ENCODE measurements around the gene VPS33B. TPM values are rescaled to one million over a fixed set of nuclear protein-coding genes. Genes with fewer than 3 reads are reported as not detected.

The VPS33B gene
- total and polyA plus RNA-seq, 2 of the 8 experiments (the other 6 are each of a cell fraction or from before 2014, with no cell fraction given), result 11.8 to 17.3 TPM

DNA sequence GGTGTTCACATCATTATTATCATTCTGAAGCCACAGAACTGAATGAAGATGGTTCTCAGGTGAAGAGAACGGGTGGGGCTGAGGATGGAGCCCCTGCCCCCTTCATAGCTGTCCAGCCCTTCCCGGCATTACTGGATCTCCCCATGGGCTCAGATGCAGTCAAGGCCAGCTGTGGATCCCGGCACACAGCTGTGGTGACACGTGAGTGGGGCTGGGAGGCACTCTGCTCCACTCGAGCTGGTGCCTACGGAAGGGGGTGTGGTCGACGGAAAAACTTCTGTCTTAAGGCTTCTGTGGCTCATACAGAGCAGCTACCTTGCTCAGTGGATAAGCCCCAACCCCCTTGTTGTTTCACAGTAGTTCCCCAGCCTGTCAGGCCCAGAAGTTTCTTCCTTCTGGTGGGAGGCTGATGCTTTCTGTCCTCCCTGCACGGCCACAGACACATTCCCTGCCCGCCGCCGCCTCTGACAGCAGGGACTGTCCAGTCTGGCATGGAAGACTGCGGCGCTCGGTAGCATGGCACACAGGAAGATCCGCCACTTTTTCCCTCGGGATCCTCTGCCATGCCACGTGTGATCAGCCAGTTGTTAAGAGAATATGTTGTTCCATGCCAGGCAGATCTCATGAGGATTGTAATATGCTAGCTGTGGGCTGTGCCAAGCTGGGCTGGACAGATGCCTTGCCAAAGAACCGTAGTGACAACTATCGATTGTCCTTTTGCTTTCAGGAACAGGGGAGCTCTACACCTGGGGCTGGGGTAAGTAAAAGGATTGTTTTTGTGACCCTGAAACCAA lies 61.9 kb downstream of the VPS33B start:
- peaks cover 12% of the 10 kb centered on the region; the same call in 1 of the 2 replicates for H3K23me2 ChIP-seq (ENCODE audit: low read depth, low read length)
- no peak overlapping the region for H4K5ac ChIP-seq (ENCODE audit: insufficient read length, low read depth, low read length)
- no peak overlapping the region for H3K27ac ChIP-seq (ENCODE audit: low read depth, low read length)
- H3K79me2 ChIP-seq (ENCODE audit: control insufficient read depth in 1 of 2, insufficient read depth in 2 of 2, low read length in 2 of 2), result peaks cover 0 to 6% of the 10 kb centered on the region in 2 experiments; a peak in 1 of 4 replicates
- H2BK5ac ChIP-seq (ENCODE audit: low read depth, low read length), result no peak overlapping the region
- H2BK15ac ChIP-seq (ENCODE audit: low read length), result no peak overlapping the region
- H2BK20ac ChIP-seq (ENCODE audit: low read length), result no peak overlapping the region
- no peak overlapping the region for H4K91ac ChIP-seq (replicated peaks; ENCODE audit: insufficient read length, low read length)
- no peak overlapping the region; the same call in none of the 2 replicates for H4K8ac ChIP-seq (ENCODE audit: extremely low read depth, insufficient read depth, low read length)
- H3K36me3 ChIP-seq (ENCODE audit: control insufficient read depth in 2 of 4, insufficient read depth in 4 of 4, low read length in 3 of 4), result peaks cover 0 to 34% (median 18%) of the 10 kb centered on the region in 4 experiments; a peak in 6 of 8 replicates
- 92% methylated on average over 20 of the region's 20 CpGs; no CpG with 5 or more reads in 1 of the 2 experiments for WGBS, 2 experiments (ENCODE audit: extremely low coverage in 1 of 2, insufficient coverage in 1 of 2, insufficient read length in 1 of 2, insufficient replicate concordance in 2 of 2, low coverage in 1 of 2, low lambda C conversion rate in 2 of 2, missing lambda C conversion rate in 1 of 2)
- no peak overlapping the region for H2BK12ac ChIP-seq (ENCODE audit: low read depth, low read length)
- H3K4me2 ChIP-seq (ENCODE audit: insufficient read depth in 1 of 2, low read depth in 2 of 2, low read length in 2 of 2), result no peak overlapping the region
- no peak overlapping the region for H3K14ac ChIP-seq (ENCODE audit: insufficient read length)
- H3K4me3 ChIP-seq (ENCODE audit: extremely low read depth in 1 of 4, insufficient read depth in 2 of 4, low read depth in 3 of 4, low read length in 4 of 4), result no peak overlapping the region
- ChIA-PET CTCF (ENCODE audit: partially characterized antibody) (interaction anchor here (0.6 to 19.2 kb wide), 9 partner anchors 12 to 311 kb away, joined by 3 to 306 read pairs (median 3); partner anchors contain the start of genes HDDC3 and UNC45A), POLR2A (ENCODE audit: partially characterized antibody) (interaction anchor here (1.0 to 2.3 kb wide), 4 partner anchors 9 to 34 kb away, joined by 3 to 6 read pairs (median 4); partner anchors contain the start of genes PRC1 and UNC45A)
- H3K18ac ChIP-seq (ENCODE audit: extremely low read depth, low read length), result no peak overlapping the region
- H3K23ac ChIP-seq (ENCODE audit: insufficient read length), result no peak overlapping the region
- H2BK120ac ChIP-seq (replicated peaks; ENCODE audit: low read depth, low read length), result no peak overlapping the region
- H3K27me3 ChIP-seq (replicated peaks in 1 of 4; ENCODE audit: control insufficient read depth in 3 of 4, extremely low read depth in 1 of 4, insufficient read depth in 3 of 4, low read length in 3 of 4), result no peaks in the 10 kb centered on the region
- H3K9me3 ChIP-seq (ENCODE audit: insufficient read depth in 2 of 2, low read depth in 1 of 2, low read length in 1 of 2), result no peaks in the 10 kb centered on the region
- TF ChIP-seq POLR2AphosphoS5 (IDR thresholded peaks at IDR 0.05; ENCODE audit: low read depth, low read length) (no peak), SAP30 (IDR thresholded peaks at IDR 0.05; ENCODE audit: insufficient read depth, insufficient replicate concordance, low read length) (no peak)
- FAIRE-seq, result no peak
- peaks cover 1 to 5% of the 10 kb centered on the region in 2 experiments for H4K20me1 ChIP-seq (replicated peaks in 1 of 2; ENCODE audit: control insufficient read depth in 1 of 2, insufficient read depth in 2 of 2, low read length in 2 of 2)
- H2AFZ ChIP-seq (ENCODE audit: low read length), result no peak overlapping the region
- H3K79me1 ChIP-seq (ENCODE audit: low read depth, low read length), result peaks cover 3% of the 10 kb centered on the region; the same call in 1 of the 2 replicates
- H3K56ac ChIP-seq (replicated peaks; ENCODE audit: insufficient read length, low read depth, low read length), result no peak overlapping the region
- H3K4me1 ChIP-seq (replicated peaks in 1 of 4; ENCODE audit: control insufficient read depth in 3 of 4, insufficient read depth in 4 of 4, low read length in 3 of 4), result peaks cover 0 to 15% (median 7%) of the 10 kb centered on the region in 4 experiments; a peak in 6 of 7 replicates
- no peak overlapping the region for H3K9ac ChIP-seq (replicated peaks in 1 of 4; ENCODE audit: extremely low read depth in 1 of 4, low read depth in 3 of 4, low read length in 3 of 4)
- no peak overlapping the region for H3K4ac ChIP-seq (replicated peaks; ENCODE audit: insufficient read length, low read depth, low read length)
- DNase-seq (ENCODE audit: low read depth in 1 of 2, low spot score in 2 of 2), result no peak
- H2AK5ac ChIP-seq (ENCODE audit: low read depth, low read length), result no peak overlapping the region

Data from H1 (cell line).